Endothelial cell of umbilical vein (primary cell): ENCODE data around the gene XIRP2. TPM values are rescaled to one million over a fixed set of nuclear protein-coding genes. Genes with fewer than 3 reads are reported as not detected.

ENCODE experiments used
- BruUV-seq: library from RNA; stranded (reverse); fragments of 400-500 nt; replicated peaks from 2 replicates; lab custom pipeline; 2021; lab: Mats Ljungman, UMichigan
- CTCF ChIA-PET: fragments of 300-600, 350-600 bp; sonication (Branson Sonifier 250); formaldehyde crosslinking; loops from one replicate; lab custom pipeline; 2021; ENCODE audit warnings: antibody characterized with exemption, inconsistent platforms; lab: Charles Lee
- POLR2A ChIA-PET: fragments of 300-600, 350-600 bp; sonication (Branson Sonifier 250); formaldehyde crosslinking; loops from one replicate; lab custom pipeline; 2021; ENCODE audit warnings: antibody characterized with exemption, inconsistent platforms; lab: Charles Lee
- DNase-seq: peaks from one replicate; pipeline ENCODE4 v3.0.0-alpha.2; 2011; ENCODE audit warnings: low read depth, low spot score
- FAIRE-seq: peaks from 2 replicates; lab custom pipeline; 2011; peaks lifted over from hg19 to GRCh38; lab: Jason Lieb, UNC
- H2AFZ ChIP-seq: 2 replicates; pipeline ENCODE4 v1.6.0; 2012; ENCODE audit warnings: low read depth, low read length, control low read depth, inconsistent platforms
- H3K27ac ChIP-seq: 2 replicates; pipeline ENCODE4 v1.5.1; 2011; ENCODE audit warnings: low read depth, mild to moderate bottlenecking, control low read depth, low read length, moderate library complexity; ENCODE audit not compliant: insufficient read depth
- H3K27me3 ChIP-seq, 2 experiments: 2 replicates each; pipeline versions ENCODE4 v1.6.0 to v1.6.1; 2011; ENCODE audit warnings: low read length in 2 of 2, mixed read lengths in 1 of 2; ENCODE audit not compliant: control insufficient read depth in 2 of 2, insufficient read depth in 2 of 2
- H3K36me3 ChIP-seq, 2 experiments: 2 replicates in 1 of 2; 3 replicates in 1 of 2; pipeline ENCODE4 v1.5.1; 2011; ENCODE audit warnings: low read length in 2 of 2, mild to moderate bottlenecking in 1 of 2, moderate library complexity in 1 of 2; ENCODE audit not compliant: control insufficient read depth in 2 of 2, insufficient read depth in 2 of 2; ENCODE audit errors: extremely low read depth in 1 of 2
- H3K4me1 ChIP-seq: 3 replicates; pipeline ENCODE4 v1.5.1; 2011; ENCODE audit warnings: mild to moderate bottlenecking, low read length; ENCODE audit not compliant: control insufficient read depth, insufficient read depth; ENCODE audit errors: extremely low read depth
- H3K4me2 ChIP-seq: 2 replicates; pipeline ENCODE4 v1.6.1; 2011; ENCODE audit warnings: low read length, control low read depth, mixed read lengths; ENCODE audit not compliant: insufficient read depth
- H3K4me3 ChIP-seq, 3 experiments: fragments of 200-600 bp in 1 of 3; sonication (generic), shearing (Covaris generic) in 1 of 3; replicated peaks in 1 of 3; 2 replicates each; pipeline ENCODE4 v1.5.1; 2011 to 2016; ENCODE audit warnings: control low read depth in 3 of 3, low read length in 3 of 3, mild to moderate bottlenecking in 2 of 3, inconsistent platforms in 1 of 3, low read depth in 1 of 3, moderate library complexity in 1 of 3; ENCODE audit not compliant: insufficient read depth in 1 of 3
- H3K79me2 ChIP-seq: 2 replicates; pipeline ENCODE4 v1.6.0; 2012; ENCODE audit warnings: low read length, inconsistent platforms; ENCODE audit not compliant: control insufficient read depth, insufficient read depth
- H3K9ac ChIP-seq: replicated peaks from 2 replicates; pipeline ENCODE3; 2011; ENCODE audit warnings: low read length, control low read depth; ENCODE audit not compliant: insufficient read depth; ENCODE audit errors: extremely low read depth
- H3K9me1 ChIP-seq: replicated peaks from 3 replicates; pipeline ENCODE4 v1.6.0; 2011; ENCODE audit warnings: mild to moderate bottlenecking, low read length; ENCODE audit not compliant: control insufficient read depth, insufficient read depth; ENCODE audit errors: extremely low read depth
- H3K9me3 ChIP-seq: replicated peaks from 2 replicates; pipeline ENCODE4 v1.5.1; 2012; ENCODE audit warnings: low read length, inconsistent platforms; ENCODE audit not compliant: control insufficient read depth, insufficient read depth
- H4K20me1 ChIP-seq: replicated peaks from 2 replicates; pipeline ENCODE3; 2011; ENCODE audit warnings: mild to moderate bottlenecking, low read length; ENCODE audit not compliant: control insufficient read depth, insufficient read depth; ENCODE audit errors: extremely low read depth
- EZH2 ChIP-seq: IDR thresholded peaks from 2 replicates; pipeline ENCODE4 v1.6.1; 2012; ENCODE audit warnings: borderline replicate concordance, low read depth, mild to moderate bottlenecking, moderate library complexity, low read length, inconsistent platforms; ENCODE audit not compliant: severe bottlenecking
- FOS ChIP-seq: IDR thresholded peaks from 2 replicates; pipeline ENCODE4 v1.6.1; 2011; ENCODE audit warnings: mild to moderate bottlenecking, low read length, moderate library complexity, borderline replicate concordance; ENCODE audit not compliant: insufficient read depth
- GATA2 ChIP-seq: IDR thresholded peaks from 2 replicates; pipeline ENCODE4 v1.7.0; 2011; ENCODE audit warnings: low read depth, mild to moderate bottlenecking, moderate library complexity, mixed read lengths, low read length; ENCODE audit not compliant: insufficient read length, insufficient read depth
- JUN ChIP-seq: IDR thresholded peaks from 2 replicates; pipeline ENCODE4 v1.6.1; 2011; ENCODE audit warnings: borderline replicate concordance, low read depth; ENCODE audit not compliant: insufficient read length, insufficient read depth
- MYC ChIP-seq: IDR thresholded peaks from one replicate; pipeline ENCODE4 v1.6.1; 2011; ENCODE audit warnings: mild to moderate bottlenecking, low read depth, low read length
- POLR2A ChIP-seq: IDR thresholded peaks from 2 replicates; pipeline ENCODE4 v1.6.1; 2012; ENCODE audit warnings: low read depth, mild to moderate bottlenecking, control low read depth, low read length
- POLR2AphosphoS5 ChIP-seq: IDR thresholded peaks from 2 replicates; pipeline ENCODE4 v1.6.1; 2012; ENCODE audit warnings: low read depth, mild to moderate bottlenecking, control low read depth, low read length, moderate library complexity; ENCODE audit not compliant: insufficient read depth
- dilution Hi-C: fragments of 300-500 bp; cut with MboI; formaldehyde crosslinking; loops from one replicate; pipeline ENCODE4 v1.15.0; 2019; ENCODE audit warnings: low sequenced_read_pairs; ENCODE audit not compliant: extremely low pct_ligation_motif_present
- intact Hi-C: fragments of 100-400 bp; cut with micrococcal nuclease; formaldehyde crosslinking; loops from one replicate; pipeline ENCODE4 v1.10.0; 2022
- polyA plus RNA-seq, 4 experiments: library from polyadenylated mRNA; depleted of rRNA in 3 of 4; stranded (reverse) in 3 of 4; unstranded in 1 of 4; fragments of >200 nt; gene quantifications; 2 replicates each; pipeline versions ENCODE4 v1.2.1 to v1.2.3, GENCODE V29; 2011 to 2012; ENCODE audit warnings: missing spikeins in 1 of 4
- total RNA-seq: library from RNA; stranded (reverse); gene quantifications from 2 replicates; pipeline ENCODE4 v1.2.3, GENCODE V29; 2021
- TF ChIP-seq, protein P1 (sequence below), 2 donors: IDR thresholded peaks; 1 replicate in 1 of 2; 2 replicates in 1 of 2; pipeline ENCODE4 v1.5.1; 2011; ENCODE audit warnings: low read length in 2 of 2, mild to moderate bottlenecking in 2 of 2, moderate library complexity in 2 of 2, control low read depth in 1 of 2, inconsistent platforms in 1 of 2, low read depth in 1 of 2; ENCODE audit not compliant: insufficient read depth in 1 of 2; ENCODE audit errors: extremely low read depth in 1 of 2
- TF ChIP-seq, protein P2 (sequence below): IDR thresholded peaks from 2 replicates; pipeline ENCODE4 v1.6.1; 2011; ENCODE audit not compliant: insufficient read depth, insufficient read length

XIRP2 gene
- total and polyA plus RNA-seq, 2 donors (not counting 3 experiments of a cell fraction or from before 2014, with no cell fraction given) = 0.08 to 0.66 TPM

DNA sequence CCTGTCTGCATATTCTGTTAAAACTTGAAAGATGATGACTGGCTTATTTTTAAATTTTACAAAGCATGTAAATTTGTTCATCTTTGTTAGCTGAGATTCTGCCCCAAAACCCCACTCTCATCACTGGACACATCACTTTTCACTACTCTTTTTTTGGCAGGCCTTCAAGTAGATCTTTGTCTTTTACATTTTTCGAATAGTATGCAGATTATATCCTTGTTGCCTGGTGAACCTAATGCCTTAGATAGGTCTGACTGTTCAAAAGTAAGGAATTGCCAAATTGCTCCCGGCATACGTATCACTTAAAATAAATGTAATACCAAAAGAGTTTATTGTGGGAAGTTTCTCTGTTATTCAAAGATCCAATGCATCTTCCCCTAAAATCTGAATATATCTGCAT, 303.3 kb downstream of the XIRP2 start:
- no peak for FAIRE-seq
- Histone ChIP-seq H4K20me1 (no peaks in the 10 kb centered on the region), H3K9ac (no peak overlapping the region), H2AFZ (no peak overlapping the region), H3K9me1 (no peaks in the 10 kb centered on the region), H3K27ac (no peak overlapping the region), H3K4me2 (no peak overlapping the region), H3K4me3 (no peak overlapping the region), H3K9me3 (no peaks in the 10 kb centered on the region), H3K4me1 (no peaks in the 10 kb centered on the region), H3K36me3 (no peaks in the 10 kb centered on the region), H3K27me3 (no peaks in the 10 kb centered on the region), H3K79me2 (no peaks in the 10 kb centered on the region)
- CTCF ChIA-PET = no interaction called here
- intact Hi-C loops = no loop called here
- DNase-seq = no peak
- POLR2A ChIA-PET = no interaction called here
- no TSS peak for BruUV-seq
- TF ChIP-seq FOS = no peak
- TF ChIP-seq POLR2A = no peak
- TF ChIP-seq, protein P1, sequence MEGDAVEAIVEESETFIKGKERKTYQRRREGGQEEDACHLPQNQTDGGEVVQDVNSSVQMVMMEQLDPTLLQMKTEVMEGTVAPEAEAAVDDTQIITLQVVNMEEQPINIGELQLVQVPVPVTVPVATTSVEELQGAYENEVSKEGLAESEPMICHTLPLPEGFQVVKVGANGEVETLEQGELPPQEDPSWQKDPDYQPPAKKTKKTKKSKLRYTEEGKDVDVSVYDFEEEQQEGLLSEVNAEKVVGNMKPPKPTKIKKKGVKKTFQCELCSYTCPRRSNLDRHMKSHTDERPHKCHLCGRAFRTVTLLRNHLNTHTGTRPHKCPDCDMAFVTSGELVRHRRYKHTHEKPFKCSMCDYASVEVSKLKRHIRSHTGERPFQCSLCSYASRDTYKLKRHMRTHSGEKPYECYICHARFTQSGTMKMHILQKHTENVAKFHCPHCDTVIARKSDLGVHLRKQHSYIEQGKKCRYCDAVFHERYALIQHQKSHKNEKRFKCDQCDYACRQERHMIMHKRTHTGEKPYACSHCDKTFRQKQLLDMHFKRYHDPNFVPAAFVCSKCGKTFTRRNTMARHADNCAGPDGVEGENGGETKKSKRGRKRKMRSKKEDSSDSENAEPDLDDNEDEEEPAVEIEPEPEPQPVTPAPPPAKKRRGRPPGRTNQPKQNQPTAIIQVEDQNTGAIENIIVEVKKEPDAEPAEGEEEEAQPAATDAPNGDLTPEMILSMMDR (IDR thresholded peaks at IDR 0.05; ENCODE audit: extremely low read depth in 1 of 2, insufficient read depth in 1 of 2, low read depth in 1 of 2, low read length in 2 of 2) = no peak
- TF ChIP-seq, protein P2, sequence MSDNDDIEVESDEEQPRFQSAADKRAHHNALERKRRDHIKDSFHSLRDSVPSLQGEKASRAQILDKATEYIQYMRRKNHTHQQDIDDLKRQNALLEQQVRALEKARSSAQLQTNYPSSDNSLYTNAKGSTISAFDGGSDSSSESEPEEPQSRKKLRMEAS = no peak
- no peak for TF ChIP-seq GATA2
- TF ChIP-seq EZH2 = no peak
- TF ChIP-seq MYC = no peak
- no peak for TF ChIP-seq POLR2AphosphoS5
- TF ChIP-seq JUN = no peak
- dilution Hi-C loops = no loop called here
